ENCODE data around the gene C7. TPM values are rescaled to one million over a fixed set of nuclear protein-coding genes. Genes with fewer than 3 reads are reported as not detected.

Gene C7
- total RNA-seq, 1 donor from 2014 or later = 18.9 TPM

DNA sequence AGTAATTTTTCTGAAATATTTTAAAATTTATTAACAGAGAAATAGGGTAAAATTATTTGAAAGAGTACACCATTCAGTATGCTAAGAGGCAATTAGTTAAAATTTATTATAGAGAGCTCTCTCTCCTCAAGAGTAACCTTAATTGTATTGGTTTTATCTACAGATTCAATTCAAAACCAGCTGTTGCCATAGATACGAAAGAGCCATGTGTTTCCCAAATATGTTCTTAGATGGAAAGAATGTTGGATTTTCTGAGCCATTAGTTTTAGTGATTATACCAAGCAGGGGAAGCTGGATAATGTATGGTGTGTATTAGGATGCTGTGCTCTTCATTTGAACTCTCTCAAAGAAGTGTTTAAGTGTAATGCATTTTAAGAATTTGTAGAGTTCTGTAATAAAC lies 27.8 kb downstream of the C7 start:
- Mint-ChIP-seq H3K9me3 (no peaks in the 10 kb centered on the region), H3K4me3 (no peak overlapping the region), H3K36me3 (no peaks in the 10 kb centered on the region), H3K4me1 (ENCODE audit: unreplicated experiment) (no peaks in the 10 kb centered on the region), H3K27ac (no peak overlapping the region), H3K27me3 (no peaks in the 10 kb centered on the region)
- TF ChIP-seq, protein P1, sequence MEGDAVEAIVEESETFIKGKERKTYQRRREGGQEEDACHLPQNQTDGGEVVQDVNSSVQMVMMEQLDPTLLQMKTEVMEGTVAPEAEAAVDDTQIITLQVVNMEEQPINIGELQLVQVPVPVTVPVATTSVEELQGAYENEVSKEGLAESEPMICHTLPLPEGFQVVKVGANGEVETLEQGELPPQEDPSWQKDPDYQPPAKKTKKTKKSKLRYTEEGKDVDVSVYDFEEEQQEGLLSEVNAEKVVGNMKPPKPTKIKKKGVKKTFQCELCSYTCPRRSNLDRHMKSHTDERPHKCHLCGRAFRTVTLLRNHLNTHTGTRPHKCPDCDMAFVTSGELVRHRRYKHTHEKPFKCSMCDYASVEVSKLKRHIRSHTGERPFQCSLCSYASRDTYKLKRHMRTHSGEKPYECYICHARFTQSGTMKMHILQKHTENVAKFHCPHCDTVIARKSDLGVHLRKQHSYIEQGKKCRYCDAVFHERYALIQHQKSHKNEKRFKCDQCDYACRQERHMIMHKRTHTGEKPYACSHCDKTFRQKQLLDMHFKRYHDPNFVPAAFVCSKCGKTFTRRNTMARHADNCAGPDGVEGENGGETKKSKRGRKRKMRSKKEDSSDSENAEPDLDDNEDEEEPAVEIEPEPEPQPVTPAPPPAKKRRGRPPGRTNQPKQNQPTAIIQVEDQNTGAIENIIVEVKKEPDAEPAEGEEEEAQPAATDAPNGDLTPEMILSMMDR (conservative IDR thresholded peaks at IDR 0.05) = no peak
- no peak for DNase-seq (ENCODE audit: extremely low spot score, unreplicated experiment)

DNA sequence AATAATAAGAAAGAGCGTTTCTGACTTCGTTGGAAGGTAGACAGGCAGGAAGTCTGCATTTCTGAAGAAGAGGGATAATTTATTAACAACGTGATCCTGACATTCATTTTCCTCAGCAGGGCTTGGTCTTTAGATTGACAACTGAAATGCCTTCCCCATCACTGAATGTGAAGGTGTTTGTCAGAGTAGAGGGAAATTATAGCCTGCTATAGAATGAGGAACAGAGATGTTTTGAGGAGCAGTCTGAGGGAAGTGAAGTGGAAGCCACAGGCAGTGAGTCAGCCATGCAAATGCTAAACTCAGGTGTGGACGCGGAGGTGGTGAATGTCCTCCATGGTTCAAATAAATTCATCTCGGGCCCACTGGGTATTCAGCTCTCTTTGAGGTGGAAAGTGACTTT lies 30.5 kb downstream of the C7 start:
- Mint-ChIP-seq H3K27ac (no peak overlapping the region), H3K36me3 (no peaks in the 10 kb centered on the region), H3K4me1 (ENCODE audit: unreplicated experiment) (no peaks in the 10 kb centered on the region), H3K4me3 (no peak overlapping the region), H3K9me3 (no peaks in the 10 kb centered on the region), H3K27me3 (no peaks in the 10 kb centered on the region)
- no peak for DNase-seq (ENCODE audit: extremely low spot score, unreplicated experiment)
- TF ChIP-seq, protein P1 (conservative IDR thresholded peaks at IDR 0.05) = no peak

DNA sequence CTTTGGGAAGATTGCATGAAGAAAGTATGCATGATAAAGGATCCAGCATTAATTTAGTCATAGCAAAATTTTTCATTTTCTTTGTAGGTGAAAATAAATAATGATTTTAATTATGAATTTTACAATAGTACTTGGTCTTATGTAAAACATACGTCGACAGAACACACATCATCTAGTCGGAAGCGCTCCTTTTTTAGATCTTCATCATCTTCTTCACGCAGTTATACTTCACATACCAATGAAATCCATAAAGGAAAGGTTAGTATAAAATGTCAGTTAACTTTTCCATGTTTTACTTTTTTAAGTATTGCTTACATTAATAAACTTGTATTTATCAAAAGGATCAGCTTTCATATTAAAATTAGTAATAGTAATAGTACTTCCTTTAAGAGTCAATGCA lies 35.8 kb downstream of the C7 start:
- H3K4me3 Mint-ChIP-seq = no peak overlapping the region
- no peaks in the 10 kb centered on the region for H3K9me3 Mint-ChIP-seq

DNA sequence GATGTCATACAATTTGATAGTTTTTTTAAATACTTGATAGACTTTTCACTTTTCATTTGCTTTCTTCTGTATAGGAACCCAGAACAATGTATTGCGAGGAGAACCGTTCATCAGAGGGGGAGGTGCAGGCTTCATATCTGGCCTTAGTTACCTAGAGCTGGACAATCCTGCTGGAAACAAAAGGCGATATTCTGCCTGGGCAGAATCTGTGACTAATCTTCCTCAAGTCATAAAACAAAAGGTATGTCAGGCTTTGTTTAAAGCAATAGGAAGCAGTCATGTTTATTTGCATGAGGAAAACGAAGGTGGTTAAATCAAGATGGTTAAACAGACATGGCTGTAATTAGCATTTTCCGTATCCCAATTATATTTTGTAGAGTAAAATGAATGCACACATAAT lies 46.0 kb downstream of the C7 start:
- H3K4me1 Mint-ChIP-seq (ENCODE audit: unreplicated experiment) = no peaks in the 10 kb centered on the region
- H3K27ac Mint-ChIP-seq = no peak overlapping the region
- TF ChIP-seq, protein P1 (conservative IDR thresholded peaks at IDR 0.05) = no peak
- H3K4me3 Mint-ChIP-seq = no peak overlapping the region
- H3K36me3 Mint-ChIP-seq = no peaks in the 10 kb centered on the region
- no peak for DNase-seq (ENCODE audit: extremely low spot score, unreplicated experiment)
- no peaks in the 10 kb centered on the region for H3K27me3 Mint-ChIP-seq
- peaks cover 7% of the 10 kb centered on the region for H3K9me3 Mint-ChIP-seq

More for the DNA sequence above, 35.8 kb downstream of the C7 start:
- TF ChIP-seq, protein P1 (conservative IDR thresholded peaks at IDR 0.05) = no peak
- no peak for DNase-seq (ENCODE audit: extremely low spot score, unreplicated experiment)
- H3K27ac Mint-ChIP-seq = no peak overlapping the region
- no peaks in the 10 kb centered on the region for H3K36me3 Mint-ChIP-seq
- no peaks in the 10 kb centered on the region for H3K4me1 Mint-ChIP-seq (ENCODE audit: unreplicated experiment)
- peaks cover 5% of the 10 kb centered on the region for H3K27me3 Mint-ChIP-seq

DNA sequence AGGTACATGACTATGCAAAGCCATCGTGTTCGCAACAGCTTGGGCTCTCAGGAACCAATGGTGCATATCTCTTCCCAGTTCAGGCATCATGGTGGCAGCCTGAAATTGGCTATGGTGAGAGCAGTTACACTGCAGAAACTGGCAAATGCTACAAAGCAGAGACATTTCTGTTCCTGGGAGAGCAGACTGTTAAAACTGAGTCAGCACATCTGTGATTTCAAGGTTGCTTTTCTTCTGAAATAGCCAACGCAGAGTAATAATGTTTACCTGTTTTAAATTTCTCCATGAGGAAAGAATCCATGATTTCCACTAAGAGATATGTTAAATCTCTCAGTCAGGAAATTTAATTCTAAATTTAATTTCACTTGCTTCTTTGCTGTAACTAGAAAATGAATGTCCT lies 47.8 kb downstream of the C7 start:
- no peak for DNase-seq (ENCODE audit: extremely low spot score, unreplicated experiment)
- H3K36me3 Mint-ChIP-seq = no peaks in the 10 kb centered on the region
- H3K9me3 Mint-ChIP-seq = peaks cover 7% of the 10 kb centered on the region
- no peak overlapping the region for H3K4me3 Mint-ChIP-seq
- no peaks in the 10 kb centered on the region for H3K4me1 Mint-ChIP-seq (ENCODE audit: unreplicated experiment)
- TF ChIP-seq, protein P1 (conservative IDR thresholded peaks at IDR 0.05) = no peak
- H3K27me3 Mint-ChIP-seq = no peaks in the 10 kb centered on the region
- H3K27ac Mint-ChIP-seq = no peak overlapping the region

DNA sequence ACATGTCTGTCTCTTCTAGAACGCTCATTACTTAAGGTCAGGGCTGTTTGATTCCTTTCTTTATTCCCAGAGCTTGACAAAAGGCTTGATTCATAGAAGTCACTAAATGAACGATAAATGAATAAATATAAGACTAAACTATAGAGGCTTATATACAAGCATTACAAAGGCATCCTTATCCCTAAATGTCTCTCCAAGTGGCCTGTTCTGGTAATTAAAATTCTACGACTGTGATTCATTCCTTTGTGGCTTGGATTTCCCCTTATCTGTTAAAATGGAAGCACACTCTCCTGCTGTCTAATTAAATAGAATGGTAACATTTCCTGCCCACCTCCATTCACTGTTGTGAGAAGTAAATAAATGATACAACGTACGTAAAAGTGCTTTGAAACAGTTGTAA lies 49.5 kb downstream of the C7 start:
- Mint-ChIP-seq H3K36me3 (no peaks in the 10 kb centered on the region), H3K27ac (no peak overlapping the region), H3K4me1 (ENCODE audit: unreplicated experiment) (no peaks in the 10 kb centered on the region), H3K27me3 (no peaks in the 10 kb centered on the region), H3K9me3 (peaks cover 7% of the 10 kb centered on the region), H3K4me3 (no peak overlapping the region)
- TF ChIP-seq, protein P1 (conservative IDR thresholded peaks at IDR 0.05) = no peak
- no peak for DNase-seq (ENCODE audit: extremely low spot score, unreplicated experiment)
